ENCODE data around the gene HELZ2.

DNA sequence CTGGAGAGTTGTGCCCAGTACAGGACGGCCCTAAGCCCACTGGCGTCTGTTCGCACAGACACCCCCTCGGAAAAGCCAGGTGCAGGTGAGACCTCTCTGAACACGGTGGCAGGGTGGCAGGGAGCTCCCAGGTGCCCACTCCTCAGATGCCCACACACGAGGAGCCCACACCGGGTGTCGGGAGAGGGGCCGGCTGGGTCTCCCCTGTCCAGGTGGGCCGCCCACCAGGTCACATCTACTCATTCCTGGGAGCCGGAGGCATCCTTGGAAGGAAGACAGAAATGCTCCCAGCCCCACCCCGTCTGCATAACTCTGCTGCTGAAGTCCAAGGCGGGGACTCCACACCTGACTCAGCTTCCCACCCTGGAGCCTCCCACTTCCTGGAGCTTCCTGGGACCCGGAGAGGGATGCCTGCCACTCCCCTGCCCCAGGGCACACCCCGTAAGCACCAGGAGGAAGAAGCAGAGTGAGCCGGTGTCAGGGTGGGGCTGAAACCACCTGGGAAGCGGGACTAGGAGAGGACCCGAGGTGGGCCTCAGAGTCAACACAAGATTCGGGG lies 29.0 kb downstream of the HELZ2 start:
- TF ChIP-seq, protein P1, sequence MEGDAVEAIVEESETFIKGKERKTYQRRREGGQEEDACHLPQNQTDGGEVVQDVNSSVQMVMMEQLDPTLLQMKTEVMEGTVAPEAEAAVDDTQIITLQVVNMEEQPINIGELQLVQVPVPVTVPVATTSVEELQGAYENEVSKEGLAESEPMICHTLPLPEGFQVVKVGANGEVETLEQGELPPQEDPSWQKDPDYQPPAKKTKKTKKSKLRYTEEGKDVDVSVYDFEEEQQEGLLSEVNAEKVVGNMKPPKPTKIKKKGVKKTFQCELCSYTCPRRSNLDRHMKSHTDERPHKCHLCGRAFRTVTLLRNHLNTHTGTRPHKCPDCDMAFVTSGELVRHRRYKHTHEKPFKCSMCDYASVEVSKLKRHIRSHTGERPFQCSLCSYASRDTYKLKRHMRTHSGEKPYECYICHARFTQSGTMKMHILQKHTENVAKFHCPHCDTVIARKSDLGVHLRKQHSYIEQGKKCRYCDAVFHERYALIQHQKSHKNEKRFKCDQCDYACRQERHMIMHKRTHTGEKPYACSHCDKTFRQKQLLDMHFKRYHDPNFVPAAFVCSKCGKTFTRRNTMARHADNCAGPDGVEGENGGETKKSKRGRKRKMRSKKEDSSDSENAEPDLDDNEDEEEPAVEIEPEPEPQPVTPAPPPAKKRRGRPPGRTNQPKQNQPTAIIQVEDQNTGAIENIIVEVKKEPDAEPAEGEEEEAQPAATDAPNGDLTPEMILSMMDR (conservative IDR thresholded peaks at IDR 0.05 in 1 of 2, IDR thresholded peaks at IDR 0.05 in 1 of 2; ENCODE audit: low read depth in 1 of 2, low read length in 2 of 2), result no peak
- TF ChIP-seq EZH2 (IDR thresholded peaks at IDR 0.05; ENCODE audit: low read length, missing control alignments), result no peak

Data from fibroblast of lung (primary cell).